SK-N-SH (cell line): ENCODE data around the gene FGF18. TPM values are rescaled to one million over a fixed set of nuclear protein-coding genes. Genes with fewer than 3 reads are reported as not detected.

Experiments
- CTCF ChIA-PET: fragments of 300-600, 350-600 bp; formaldehyde crosslinking; extraction: SDS; loops from one replicate; lab custom pipeline; 2021; lab: Yijun Ruan, JAX
- POLR2A ChIA-PET: fragments of 350-600 bp; sonication (Branson Sonifier 250); formaldehyde crosslinking; extraction: SDS; loops from one replicate; lab custom pipeline; 2020; ENCODE audit warnings: antibody characterized with exemption, inconsistent platforms; lab: Yijun Ruan, JAX
- DNase-seq: peaks from one replicate; pipeline ENCODE4 v3.0.0; 2012
- H2AFZ ChIP-seq: fragments of 200-600 bp; sonication (generic); 2 replicates; pipeline ENCODE4 v1.8.1; 2016; ENCODE audit warnings: antibody characterized with exemption, mild to moderate bottlenecking, low read depth
- H3F3A ChIP-seq: fragments of 200-600 bp; sonication (generic); replicated peaks from 2 replicates; pipeline ENCODE3; 2016; ENCODE audit warnings: antibody characterized with exemption, mild to moderate bottlenecking; ENCODE audit not compliant: insufficient read depth
- H3K27ac ChIP-seq, 2 experiments: fragments of 200-500 bp in 1 of 2; fragments of 200-600 bp in 1 of 2; sonication (Bioruptor generic) in 1 of 2; sonication (generic), shearing (Covaris generic) in 1 of 2; 2 replicates each; pipeline versions ENCODE4 v1.5.1 to v1.6.1; 2014 to 2016; ENCODE audit warnings: low read depth in 2 of 2, inconsistent platforms in 1 of 2, low read length in 1 of 2, mild to moderate bottlenecking in 1 of 2, mixed read lengths in 1 of 2
- H3K27me3 ChIP-seq: fragments of 200-600 bp; sonication (generic), shearing (Covaris generic); 2 replicates; pipeline ENCODE4 v1.6.1; 2016; ENCODE audit warnings: mixed run types; ENCODE audit not compliant: insufficient read depth
- H3K36me3 ChIP-seq, 2 experiments: fragments of 200-500 bp in 1 of 2; fragments of 200-600 bp in 1 of 2; sonication (Bioruptor generic) in 1 of 2; sonication (generic) in 1 of 2; replicated peaks in 1 of 2; 2 replicates each; pipeline versions ENCODE3 to v1.5.1; 2014 to 2016; ENCODE audit warnings: low read length in 1 of 2, mild to moderate bottlenecking in 1 of 2; ENCODE audit not compliant: insufficient read depth in 2 of 2, control insufficient read depth in 1 of 2
- H3K4me1 ChIP-seq, 2 experiments: fragments of 200-500 bp in 1 of 2; fragments of 200-600 bp in 1 of 2; sonication (Bioruptor generic) in 1 of 2; sonication (generic), shearing (Covaris generic) in 1 of 2; 2 replicates each; pipeline versions ENCODE4 v1.5.1 to v1.6.1; 2014 to 2016; ENCODE audit warnings: low read depth in 1 of 2, low read length in 1 of 2, mixed run types in 1 of 2; ENCODE audit not compliant: insufficient read depth in 2 of 2, control insufficient read depth in 1 of 2
- H3K4me2 ChIP-seq: fragments of 200-600 bp; sonication (generic), shearing (Covaris generic); 2 replicates; pipeline ENCODE4 v1.6.1; 2017; ENCODE audit warnings: mixed run types
- H3K4me3 ChIP-seq, 2 experiments: fragments of 200-500 bp in 1 of 2; fragments of 200-600 bp in 1 of 2; sonication (Bioruptor generic) in 1 of 2; sonication (generic), shearing (Covaris generic) in 1 of 2; 2 replicates each; pipeline versions ENCODE4 v1.5.1 to v1.8.1; 2014 to 2016; ENCODE audit warnings: low read depth in 2 of 2, inconsistent platforms in 1 of 2, low read length in 1 of 2, mild to moderate bottlenecking in 1 of 2, mixed read lengths in 1 of 2, moderate library complexity in 1 of 2
- H3K79me2 ChIP-seq: fragments of 200-600 bp; sonication (generic); 2 replicates; pipeline ENCODE4 v1.8.1; 2017; ENCODE audit warnings: mild to moderate bottlenecking; ENCODE audit not compliant: insufficient read depth
- H3K9ac ChIP-seq: fragments of 200-600 bp; sonication (generic); 2 replicates; pipeline ENCODE4 v1.6.1; 2017; ENCODE audit warnings: mixed run types
- H3K9me2 ChIP-seq: fragments of 200-600 bp; sonication (generic); 2 replicates; pipeline ENCODE4 v1.6.1; 2017; ENCODE audit warnings: mixed run types
- H3K9me3 ChIP-seq: fragments of 200-600 bp; sonication (generic); 2 replicates; pipeline ENCODE4 v1.6.1; 2017; ENCODE audit warnings: mixed run types, mild to moderate bottlenecking, moderate library complexity
- H4K20me1 ChIP-seq: fragments of 200-600 bp; sonication (generic); 2 replicates; pipeline ENCODE4 v1.6.1; 2017; ENCODE audit warnings: mild to moderate bottlenecking, mixed run types; ENCODE audit not compliant: insufficient read depth
- CHD2 ChIP-seq: fragments of 150-350 bp; IDR thresholded peaks from 2 replicates; pipeline ENCODE4 v1.6.1; 2018; ENCODE audit warnings: low read length; ENCODE audit not compliant: partially characterized antibody
- CTCF ChIP-seq: fragments of 200-600 bp; sonication (generic); IDR thresholded peaks from 2 replicates; pipeline ENCODE4 v1.6.1; 2017; ENCODE audit warnings: antibody characterized with exemption, mild to moderate bottlenecking, moderate library complexity
- ELF1 ChIP-seq: IDR thresholded peaks from 2 replicates; pipeline ENCODE4 v1.4.0; 2012
- EP300 ChIP-seq, 2 experiments: IDR thresholded peaks; 2 replicates each; pipeline versions ENCODE4 v1.4.0 to v1.6.1; 2012; ENCODE audit warnings: borderline replicate concordance in 1 of 2, low read depth in 1 of 2, low read length in 1 of 2
- EZH2phosphoT487 ChIP-seq: fragments of 200-600 bp; sonication (generic); IDR thresholded peaks from 2 replicates; pipeline ENCODE4 v1.6.1; 2017; ENCODE audit warnings: low read depth, mixed run types, mild to moderate bottlenecking, antibody characterized with exemption, moderate library complexity, borderline replicate concordance
- FOXJ3 ChIP-seq: sonication (generic); formaldehyde crosslinking; IDR thresholded peaks from 2 replicates; pipeline ENCODE4 v1.5.1; 2020; ENCODE audit warnings: mild to moderate bottlenecking, missing genetic modification reagents
- FOXM1 ChIP-seq: IDR thresholded peaks from 2 replicates; pipeline ENCODE4 v1.4.0; 2012; ENCODE audit warnings: low read depth, mild to moderate bottlenecking
- MEF2A ChIP-seq: IDR thresholded peaks from 2 replicates; pipeline ENCODE4 v1.4.0; 2012; ENCODE audit warnings: low read depth, borderline replicate concordance
- POLR2AphosphoS5 ChIP-seq: IDR thresholded peaks from 2 replicates; pipeline ENCODE4 v1.6.1; 2012; ENCODE audit warnings: low read depth, low read length
- RAD21 ChIP-seq: IDR thresholded peaks from 2 replicates; pipeline ENCODE4 v1.6.1; 2012; ENCODE audit warnings: mild to moderate bottlenecking, low read length
- REST ChIP-seq: IDR thresholded peaks from 2 replicates; pipeline ENCODE4 v1.6.1; 2012; ENCODE audit warnings: mild to moderate bottlenecking, low read depth, low read length, moderate library complexity
- RXRA ChIP-seq: IDR thresholded peaks from 2 replicates; pipeline ENCODE4 v1.4.0; 2012; ENCODE audit warnings: low read depth, mild to moderate bottlenecking, borderline replicate concordance
- SIN3A ChIP-seq: IDR thresholded peaks from 2 replicates; pipeline ENCODE4 v1.6.1; 2012; ENCODE audit warnings: low read depth, mild to moderate bottlenecking, low read length, moderate library complexity, borderline replicate concordance
- TCF12 ChIP-seq: IDR thresholded peaks from 2 replicates; pipeline ENCODE4 v1.4.0; 2012
- USF1 ChIP-seq: IDR thresholded peaks from 2 replicates; pipeline ENCODE4 v1.4.0; 2012; ENCODE audit warnings: low read depth, borderline replicate concordance
- USF2 ChIP-seq: fragments of 150-350 bp; IDR thresholded peaks from 2 replicates; pipeline ENCODE4 v1.6.1; 2017; ENCODE audit warnings: antibody characterized with exemption, low read length, low read depth, borderline replicate concordance
- WGBS: methylation state at CpG from one replicate; pipeline ENCODE4 v1.1.6; 2017; ENCODE audit warnings: low lambda C conversion rate; 5-methylcytosine and 5-hydroxymethylcytosine counted together
- polyA plus RNA-seq, 3 experiments: library from polyadenylated mRNA; depleted of rRNA; stranded (reverse); fragments of >200 nt; gene quantifications; 2 replicates each; pipeline ENCODE4 v1.2.3, GENCODE V29; 2012
- TF ChIP-seq, protein P1 (sequence below): fragments of 150-350 bp; IDR thresholded peaks from 2 replicates; pipeline ENCODE4 v1.6.1; 2016; ENCODE audit warnings: mild to moderate bottlenecking, low read depth, low read length

Gene FGF18
- polyA plus RNA-seq, 1 of the 3 experiments (the other 2 are of a cell fraction), result 0.89 TPM

GRCh38 chr5:171421331-171422262 is 2.1 kb downstream of the FGF18 start:
- peaks cover 18% of the 10 kb centered on the region for H3F3A ChIP-seq
- H3K27ac ChIP-seq, result no peak overlapping the region
- no peaks in the 10 kb centered on the region for H3K36me3 ChIP-seq
- WGBS, result 68% methylated on average over 9 of the region's 16 CpGs
- H3K4me2 ChIP-seq, result peak overlapping the region; percentile 19; the same call in 1 of the 2 replicates
- H3K9me2 ChIP-seq, result no peaks in the 10 kb centered on the region
- peaks cover 41% of the 10 kb centered on the region for H4K20me1 ChIP-seq
- H3K4me3 ChIP-seq, result no peak overlapping the region
- H3K79me2 ChIP-seq, result no peaks in the 10 kb centered on the region
- no peaks in the 10 kb centered on the region for H3K27me3 ChIP-seq
- H3K9me3 ChIP-seq, result no peaks in the 10 kb centered on the region
- ChIA-PET POLR2A (no interaction called here), CTCF (interaction anchor here (0.6 to 5.4 kb wide), 13 partner anchors 13 to 1734 kb away, joined by 3 to 122 read pairs (median 3); no protein-coding TSS in a partner anchor)
- no peak overlapping the region for H2AFZ ChIP-seq
- no peak for TF ChIP-seq MEF2A
- no peak for TF ChIP-seq FOXJ3
- TF ChIP-seq TCF12, result no peak
- TF ChIP-seq RXRA, result no peak
- TF ChIP-seq USF1, result no peak
- TF ChIP-seq ELF1, result no peak
- DNase-seq, result peak; percentile 58
- H3K4me1 ChIP-seq, result peaks cover 0 to 32% of the 10 kb centered on the region in 2 experiments; a peak in 1 of 4 replicates
- no peak overlapping the region for H3K9ac ChIP-seq

- Histone ChIP-seq H4K20me1 (peaks cover 32% of the 10 kb centered on the region), H3F3A (peaks cover 9% of the 10 kb centered on the region), H3K27ac (no peak overlapping the region), H3K4me3 (no peak overlapping the region), H3K27me3 (no peaks in the 10 kb centered on the region), H3K9ac (no peak overlapping the region), H3K4me1 (peaks cover 0 to 32% of the 10 kb centered on the region in 2 experiments; a peak in 1 of 4 replicates), H3K79me2 (no peaks in the 10 kb centered on the region), H3K36me3 (no peaks in the 10 kb centered on the region), H3K9me2 (no peaks in the 10 kb centered on the region), H3K9me3 (no peaks in the 10 kb centered on the region), H2AFZ (no peak overlapping the region), H3K4me2 (no peak overlapping the region)
- CTCF ChIA-PET, result interaction anchor here (1.1 to 5.4 kb wide), 2 partner anchors 49 to 487 kb away, joined by 3 to 122 read pairs; no protein-coding TSS in a partner anchor
- no CpG with 5 or more reads among the region's 2 CpGs for WGBS
- DNase-seq, result no peak
- POLR2A ChIA-PET, result no interaction called here
- no peak for TF ChIP-seq RAD21
- TF ChIP-seq EZH2phosphoT487, result no peak
- no peak for TF ChIP-seq SIN3A
- TF ChIP-seq MEF2A, result no peak
- TF ChIP-seq TCF12, result no peak
- TF ChIP-seq FOXM1, result no peak
- TF ChIP-seq EP300 (IDR thresholded peaks at IDR 0.05; ENCODE audit: borderline replicate concordance in 1 of 2, low read depth in 1 of 2, low read length in 1 of 2), result no peak
- no peak for TF ChIP-seq REST
- TF ChIP-seq POLR2AphosphoS5, result no peak
- no peak for TF ChIP-seq USF2
- TF ChIP-seq CHD2, result no peak
- TF ChIP-seq, protein P1, sequence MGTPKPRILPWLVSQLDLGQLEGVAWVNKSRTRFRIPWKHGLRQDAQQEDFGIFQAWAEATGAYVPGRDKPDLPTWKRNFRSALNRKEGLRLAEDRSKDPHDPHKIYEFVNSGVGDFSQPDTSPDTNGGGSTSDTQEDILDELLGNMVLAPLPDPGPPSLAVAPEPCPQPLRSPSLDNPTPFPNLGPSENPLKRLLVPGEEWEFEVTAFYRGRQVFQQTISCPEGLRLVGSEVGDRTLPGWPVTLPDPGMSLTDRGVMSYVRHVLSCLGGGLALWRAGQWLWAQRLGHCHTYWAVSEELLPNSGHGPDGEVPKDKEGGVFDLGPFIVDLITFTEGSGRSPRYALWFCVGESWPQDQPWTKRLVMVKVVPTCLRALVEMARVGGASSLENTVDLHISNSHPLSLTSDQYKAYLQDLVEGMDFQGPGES, result no peak
- no peak for TF ChIP-seq CTCF
Measured at GRCh38 chr5:171422495-171422894, 3.0 kb downstream of the FGF18 start.
